SK-N-SH (cell line): ENCODE measurements around the gene PDIA3. TPM values are rescaled to one million over a fixed set of nuclear protein-coding genes. Genes with fewer than 3 reads are reported as not detected.

Experiments
- CTCF ChIA-PET: fragments of 300-600, 350-600 bp; formaldehyde crosslinking; extraction: SDS; loops from one replicate; lab custom pipeline; 2021; lab: Yijun Ruan, JAX
- POLR2A ChIA-PET: fragments of 350-600 bp; sonication (Branson Sonifier 250); formaldehyde crosslinking; extraction: SDS; loops from one replicate; lab custom pipeline; 2020; ENCODE audit warnings: antibody characterized with exemption, inconsistent platforms; lab: Yijun Ruan, JAX
- DNase-seq: peaks from one replicate; pipeline ENCODE4 v3.0.0; 2012
- H2AFZ ChIP-seq: fragments of 200-600 bp; sonication (generic); 2 replicates; pipeline ENCODE4 v1.8.1; 2016; ENCODE audit warnings: antibody characterized with exemption, mild to moderate bottlenecking, low read depth
- H3F3A ChIP-seq: fragments of 200-600 bp; sonication (generic); replicated peaks from 2 replicates; pipeline ENCODE3; 2016; ENCODE audit warnings: antibody characterized with exemption, mild to moderate bottlenecking; ENCODE audit not compliant: insufficient read depth
- H3K27ac ChIP-seq, 2 experiments: fragments of 200-500 bp in 1 of 2; fragments of 200-600 bp in 1 of 2; sonication (Bioruptor generic) in 1 of 2; sonication (generic), shearing (Covaris generic) in 1 of 2; 2 replicates each; pipeline versions ENCODE4 v1.5.1 to v1.6.1; 2014 to 2016; ENCODE audit warnings: low read depth in 2 of 2, inconsistent platforms in 1 of 2, low read length in 1 of 2, mild to moderate bottlenecking in 1 of 2, mixed read lengths in 1 of 2
- H3K27me3 ChIP-seq: fragments of 200-600 bp; sonication (generic), shearing (Covaris generic); 2 replicates; pipeline ENCODE4 v1.6.1; 2016; ENCODE audit warnings: mixed run types; ENCODE audit not compliant: insufficient read depth
- H3K36me3 ChIP-seq, 2 experiments: fragments of 200-500 bp in 1 of 2; fragments of 200-600 bp in 1 of 2; sonication (Bioruptor generic) in 1 of 2; sonication (generic) in 1 of 2; replicated peaks in 1 of 2; 2 replicates each; pipeline versions ENCODE3 to v1.5.1; 2014 to 2016; ENCODE audit warnings: low read length in 1 of 2, mild to moderate bottlenecking in 1 of 2; ENCODE audit not compliant: insufficient read depth in 2 of 2, control insufficient read depth in 1 of 2
- H3K4me1 ChIP-seq, 2 experiments: fragments of 200-500 bp in 1 of 2; fragments of 200-600 bp in 1 of 2; sonication (Bioruptor generic) in 1 of 2; sonication (generic), shearing (Covaris generic) in 1 of 2; 2 replicates each; pipeline versions ENCODE4 v1.5.1 to v1.6.1; 2014 to 2016; ENCODE audit warnings: low read depth in 1 of 2, low read length in 1 of 2, mixed run types in 1 of 2; ENCODE audit not compliant: insufficient read depth in 2 of 2, control insufficient read depth in 1 of 2
- H3K4me2 ChIP-seq: fragments of 200-600 bp; sonication (generic), shearing (Covaris generic); 2 replicates; pipeline ENCODE4 v1.6.1; 2017; ENCODE audit warnings: mixed run types
- H3K4me3 ChIP-seq, 2 experiments: fragments of 200-500 bp in 1 of 2; fragments of 200-600 bp in 1 of 2; sonication (Bioruptor generic) in 1 of 2; sonication (generic), shearing (Covaris generic) in 1 of 2; 2 replicates each; pipeline versions ENCODE4 v1.5.1 to v1.8.1; 2014 to 2016; ENCODE audit warnings: low read depth in 2 of 2, inconsistent platforms in 1 of 2, low read length in 1 of 2, mild to moderate bottlenecking in 1 of 2, mixed read lengths in 1 of 2, moderate library complexity in 1 of 2
- H3K79me2 ChIP-seq: fragments of 200-600 bp; sonication (generic); 2 replicates; pipeline ENCODE4 v1.8.1; 2017; ENCODE audit warnings: mild to moderate bottlenecking; ENCODE audit not compliant: insufficient read depth
- H3K9ac ChIP-seq: fragments of 200-600 bp; sonication (generic); 2 replicates; pipeline ENCODE4 v1.6.1; 2017; ENCODE audit warnings: mixed run types
- H3K9me2 ChIP-seq: fragments of 200-600 bp; sonication (generic); 2 replicates; pipeline ENCODE4 v1.6.1; 2017; ENCODE audit warnings: mixed run types
- H3K9me3 ChIP-seq: fragments of 200-600 bp; sonication (generic); 2 replicates; pipeline ENCODE4 v1.6.1; 2017; ENCODE audit warnings: mixed run types, mild to moderate bottlenecking, moderate library complexity
- H4K20me1 ChIP-seq: fragments of 200-600 bp; sonication (generic); 2 replicates; pipeline ENCODE4 v1.6.1; 2017; ENCODE audit warnings: mild to moderate bottlenecking, mixed run types; ENCODE audit not compliant: insufficient read depth
- CHD2 ChIP-seq: fragments of 150-350 bp; IDR thresholded peaks from 2 replicates; pipeline ENCODE4 v1.6.1; 2018; ENCODE audit warnings: low read length; ENCODE audit not compliant: partially characterized antibody
- ELF1 ChIP-seq: IDR thresholded peaks from 2 replicates; pipeline ENCODE4 v1.4.0; 2012
- EP300 ChIP-seq, 2 experiments: IDR thresholded peaks; 2 replicates each; pipeline versions ENCODE4 v1.4.0 to v1.6.1; 2012; ENCODE audit warnings: borderline replicate concordance in 1 of 2, low read depth in 1 of 2, low read length in 1 of 2
- EZH2phosphoT487 ChIP-seq: fragments of 200-600 bp; sonication (generic); IDR thresholded peaks from 2 replicates; pipeline ENCODE4 v1.6.1; 2017; ENCODE audit warnings: low read depth, mixed run types, mild to moderate bottlenecking, antibody characterized with exemption, moderate library complexity, borderline replicate concordance
- NFIC ChIP-seq: IDR thresholded peaks from 2 replicates; pipeline ENCODE4 v1.4.0; 2012; ENCODE audit warnings: borderline replicate concordance
- NRF1 ChIP-seq: IDR thresholded peaks from 2 replicates; pipeline ENCODE4 v1.6.1; 2012; ENCODE audit warnings: low read depth, mild to moderate bottlenecking, low read length
- POLR2AphosphoS5 ChIP-seq: IDR thresholded peaks from 2 replicates; pipeline ENCODE4 v1.6.1; 2012; ENCODE audit warnings: low read depth, low read length
- RAD21 ChIP-seq: IDR thresholded peaks from 2 replicates; pipeline ENCODE4 v1.6.1; 2012; ENCODE audit warnings: mild to moderate bottlenecking, low read length
- RCOR1 ChIP-seq: fragments of 150-350 bp; IDR thresholded peaks from 2 replicates; pipeline ENCODE4 v1.6.1; 2017; ENCODE audit warnings: antibody characterized with exemption, low read length
- RFX5 ChIP-seq: IDR thresholded peaks from 2 replicates; pipeline ENCODE4 v1.6.1; 2012; ENCODE audit warnings: mild to moderate bottlenecking, improper control_type of control experiment, low read length
- RXRA ChIP-seq: IDR thresholded peaks from 2 replicates; pipeline ENCODE4 v1.4.0; 2012; ENCODE audit warnings: low read depth, mild to moderate bottlenecking, borderline replicate concordance
- SIN3A ChIP-seq: IDR thresholded peaks from 2 replicates; pipeline ENCODE4 v1.6.1; 2012; ENCODE audit warnings: low read depth, mild to moderate bottlenecking, low read length, moderate library complexity, borderline replicate concordance
- TEAD4 ChIP-seq: IDR thresholded peaks from 2 replicates; pipeline ENCODE4 v1.4.0; 2012; ENCODE audit warnings: mild to moderate bottlenecking, borderline replicate concordance; ENCODE audit not compliant: insufficient read depth
- YY1 ChIP-seq: IDR thresholded peaks from 2 replicates; pipeline ENCODE4 v1.4.0; 2012; ENCODE audit warnings: low read depth, mild to moderate bottlenecking
- WGBS: methylation state at CpG from one replicate; pipeline ENCODE4 v1.1.6; 2017; ENCODE audit warnings: low lambda C conversion rate; 5-methylcytosine and 5-hydroxymethylcytosine counted together
- polyA plus RNA-seq, 3 experiments: library from polyadenylated mRNA; depleted of rRNA; stranded (reverse); fragments of >200 nt; gene quantifications; 2 replicates each; pipeline ENCODE4 v1.2.3, GENCODE V29; 2012
- TF ChIP-seq, protein P1 (sequence below): IDR thresholded peaks from 2 replicates; pipeline ENCODE4 v1.4.0; 2012; ENCODE audit warnings: low read depth, borderline replicate concordance

PDIA3 gene
- polyA plus RNA-seq, 1 of the 3 experiments (the other 2 are of a cell fraction): 177 TPM

DNA sequence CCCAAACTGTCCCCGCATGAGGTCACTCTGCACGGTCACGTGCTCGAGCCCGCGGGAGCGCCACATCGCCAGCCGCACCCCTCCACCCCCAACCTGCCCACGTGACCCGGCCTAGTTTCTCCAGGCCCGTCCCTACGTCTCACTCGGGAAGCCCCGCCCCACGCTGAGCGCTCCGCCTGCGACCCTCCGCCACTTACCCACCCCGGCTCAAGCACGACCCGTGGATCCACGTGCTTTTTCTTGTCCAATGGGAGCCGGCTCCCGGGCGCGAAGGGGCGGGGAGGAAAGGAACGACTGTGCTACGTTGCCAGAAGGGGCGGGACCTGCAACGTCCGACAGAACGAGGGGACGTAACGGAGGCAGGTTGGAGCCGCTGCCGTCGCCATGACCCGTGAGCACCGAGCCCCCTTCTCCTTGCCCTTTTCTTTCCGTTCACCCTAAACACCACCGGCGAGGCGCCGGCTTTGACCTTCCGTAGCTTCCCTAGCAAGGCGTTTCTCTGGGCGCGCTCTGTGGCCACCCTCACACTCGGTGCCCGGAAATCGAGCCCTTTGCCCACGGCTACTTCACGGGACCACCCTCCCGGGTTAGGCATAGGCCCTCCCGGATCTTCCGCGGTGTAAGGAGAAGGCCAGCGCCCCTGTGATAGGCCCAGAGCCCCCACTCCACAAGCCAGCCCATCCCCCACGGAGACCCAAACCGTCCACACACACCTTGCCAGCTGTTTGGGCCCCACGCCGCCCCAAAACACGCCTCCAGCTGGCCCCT lies 45.9 kb downstream of the PDIA3 start, which contains the start of gene SERF2 (continued):
- TF ChIP-seq SIN3A: peak; percentile 15; the same call in 1 of the 2 replicates
- no peak for TF ChIP-seq NRF1
- no peak for TF ChIP-seq EP300 (IDR thresholded peaks at IDR 0.05; ENCODE audit: borderline replicate concordance in 1 of 2, low read depth in 1 of 2, low read length in 1 of 2)
- TF ChIP-seq RCOR1: 0 out of 2 replicates have a peak, but pooled peaks have one; percentile 13
- no peak for TF ChIP-seq TEAD4

DNA sequence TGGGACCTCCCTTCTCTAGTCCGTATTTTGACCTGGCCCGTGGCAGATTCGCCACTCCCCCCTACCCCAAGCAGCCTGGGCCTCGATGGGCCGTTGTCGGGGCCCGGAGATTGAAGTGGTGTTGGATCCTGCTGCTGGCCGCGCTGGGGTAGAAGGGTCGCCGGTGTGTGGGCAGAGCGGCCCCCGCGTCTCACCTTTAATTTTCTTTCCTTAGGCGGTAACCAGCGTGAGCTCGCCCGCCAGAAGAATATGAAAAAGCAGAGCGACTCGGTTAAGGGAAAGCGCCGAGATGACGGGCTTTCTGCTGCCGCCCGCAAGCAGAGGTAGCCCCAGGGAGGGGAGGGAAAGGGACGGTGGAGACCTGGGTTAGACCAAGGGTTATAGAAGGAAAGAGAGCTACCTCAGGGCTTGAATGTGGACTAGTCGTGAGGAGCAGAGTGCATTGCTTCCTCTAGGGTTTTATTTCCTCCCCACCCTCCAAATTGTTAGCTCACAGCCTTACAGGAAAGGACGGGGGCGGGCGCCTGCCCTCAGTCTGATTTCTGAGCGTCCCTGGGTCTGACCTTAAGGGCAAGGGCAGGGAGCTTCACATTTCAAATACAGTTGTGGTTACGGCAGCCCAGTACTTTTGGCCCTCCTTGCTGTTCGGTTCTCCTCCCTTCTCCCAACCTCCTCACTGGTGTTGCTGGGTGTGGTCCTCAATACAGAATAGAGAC lies 46.7 kb downstream of the PDIA3 start:
- H3K4me1 ChIP-seq: peaks cover 18 to 20% of the 10 kb centered on the region in 2 experiments; a peak in 3 of 4 replicates
- H3K9me3 ChIP-seq: no peaks in the 10 kb centered on the region
- POLR2A ChIA-PET: interaction anchor here (1.4 kb wide), 1 partner anchor 32 kb away, joined by 3 read pairs; the partner anchor contains the start of gene MFAP1
- H3K4me3 ChIP-seq: peak overlapping the region; percentile 76 to 99
- H3K27ac ChIP-seq: peak overlapping the region; percentile 83 to 94
- H3K9ac ChIP-seq: peak overlapping the region; percentile 100
- peaks cover 28% of the 10 kb centered on the region for H4K20me1 ChIP-seq
- peak overlapping the region; percentile 99 for H3K4me2 ChIP-seq
- CTCF ChIA-PET: interaction anchor here (2.4 to 4.1 kb wide), 2 partner anchors 16 to 24 kb away, joined by 7 to 14 read pairs; partner anchors contain the start of gene ELL3
- H3F3A ChIP-seq: peaks cover 41% of the 10 kb centered on the region
- no peaks in the 10 kb centered on the region for H3K27me3 ChIP-seq
- peaks cover 37 to 38% of the 10 kb centered on the region in 2 experiments for H3K36me3 ChIP-seq
- peaks cover 38% of the 10 kb centered on the region for H3K79me2 ChIP-seq
- WGBS: 8% methylated on average over 33 of the region's 33 CpGs
- peak; percentile 42 for DNase-seq
- no peaks in the 10 kb centered on the region for H3K9me2 ChIP-seq
- no peak overlapping the region for H2AFZ ChIP-seq
- no peak for TF ChIP-seq YY1
- no peak for TF ChIP-seq CHD2
- TF ChIP-seq RAD21: no peak
- no peak for TF ChIP-seq EP300 (IDR thresholded peaks at IDR 0.05; ENCODE audit: borderline replicate concordance in 1 of 2, low read depth in 1 of 2, low read length in 1 of 2)
- no peak for TF ChIP-seq NFIC

DNA sequence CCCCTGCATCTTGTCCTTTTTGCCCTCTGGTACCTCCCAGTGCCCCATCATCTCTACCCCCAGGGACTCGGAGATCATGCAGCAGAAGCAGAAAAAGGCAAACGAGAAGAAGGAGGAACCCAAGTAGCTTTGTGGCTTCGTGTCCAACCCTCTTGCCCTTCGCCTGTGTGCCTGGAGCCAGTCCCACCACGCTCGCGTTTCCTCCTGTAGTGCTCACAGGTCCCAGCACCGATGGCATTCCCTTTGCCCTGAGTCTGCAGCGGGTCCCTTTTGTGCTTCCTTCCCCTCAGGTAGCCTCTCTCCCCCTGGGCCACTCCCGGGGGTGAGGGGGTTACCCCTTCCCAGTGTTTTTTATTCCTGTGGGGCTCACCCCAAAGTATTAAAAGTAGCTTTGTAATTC lies 47.4 kb downstream of the PDIA3 start:
- no peak for TF ChIP-seq POLR2AphosphoS5
- no peak for TF ChIP-seq EZH2phosphoT487
- TF ChIP-seq EP300 (IDR thresholded peaks at IDR 0.05; ENCODE audit: borderline replicate concordance in 1 of 2, low read depth in 1 of 2, low read length in 1 of 2): no peak
- TF ChIP-seq ELF1: no peak
- no peak for TF ChIP-seq RXRA
- no peak for TF ChIP-seq RFX5
- TF ChIP-seq, protein P1, sequence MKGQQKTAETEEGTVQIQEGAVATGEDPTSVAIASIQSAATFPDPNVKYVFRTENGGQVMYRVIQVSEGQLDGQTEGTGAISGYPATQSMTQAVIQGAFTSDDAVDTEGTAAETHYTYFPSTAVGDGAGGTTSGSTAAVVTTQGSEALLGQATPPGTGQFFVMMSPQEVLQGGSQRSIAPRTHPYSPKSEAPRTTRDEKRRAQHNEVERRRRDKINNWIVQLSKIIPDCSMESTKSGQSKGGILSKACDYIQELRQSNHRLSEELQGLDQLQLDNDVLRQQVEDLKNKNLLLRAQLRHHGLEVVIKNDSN: no peak
- no peak for TF ChIP-seq RAD21
- peaks cover 38% of the 10 kb centered on the region for H3K79me2 ChIP-seq

More for the DNA sequence above, 47.4 kb downstream of the PDIA3 start:
- Histone ChIP-seq H3K9me3 (no peaks in the 10 kb centered on the region), H3K9ac (peak overlapping the region; percentile 100; the same call in 1 of the 2 replicates), H2AFZ (no peak overlapping the region), H3K9me2 (no peaks in the 10 kb centered on the region), H3K27ac (peak overlapping the region; percentile 17 to 48; a peak in 3 of 4 replicates), H3K4me2 (peak overlapping the region; percentile 99), H3F3A (peaks cover 47% of the 10 kb centered on the region), H3K4me1 (peaks cover 18 to 20% of the 10 kb centered on the region in 2 experiments; a peak in 3 of 4 replicates), H3K27me3 (no peaks in the 10 kb centered on the region), H3K4me3 (peak overlapping the region; percentile 76 to 99), H3K36me3 (peaks cover 37 to 38% of the 10 kb centered on the region in 2 experiments), H4K20me1 (peaks cover 28% of the 10 kb centered on the region)
- ChIA-PET POLR2A (interaction anchor here (1.4 kb wide), 1 partner anchor 31 kb away, joined by 3 read pairs; the partner anchor contains the start of gene MFAP1), CTCF (interaction anchor here (2.4 to 4.1 kb wide), 2 partner anchors 16 to 25 kb away, joined by 7 to 14 read pairs; partner anchors contain the start of gene ELL3)
- DNase-seq: no peak
- WGBS: 90% methylated on average over 9 of the region's 10 CpGs
